K562 (cell line): ENCODE results near the gene PSMA7. TPM values are rescaled to one million over a fixed set of nuclear protein-coding genes. Genes with fewer than 3 reads are reported as not detected.
A peak's percentile ranks its signal among the peaks of the same experiment; 100 is the strongest.

Source experiments
- IFI16 ChIP-seq: fragments of 250-450 bp; sonication (Bioruptor Pico); IDR thresholded peaks from 2 replicates; pipeline ENCODE4 v2.1.2; 2022; ENCODE audit warnings: mild to moderate bottlenecking, inconsistent platforms
- L3MBTL2 ChIP-seq: fragments of 450-650 bp; IDR thresholded peaks from 2 replicates; pipeline ENCODE4 v1.6.1; 2016; ENCODE audit warnings: mild to moderate bottlenecking, moderate library complexity
- NR2F6 ChIP-seq: fragments of 450-650 bp; formaldehyde crosslinking; IDR thresholded peaks from 2 replicates; pipeline ENCODE4 v1.4.0; 2020; ENCODE audit warnings: mild to moderate bottlenecking
- NR3C1 ChIP-seq: sonication (generic); formaldehyde crosslinking; IDR thresholded peaks from 2 replicates; pipeline ENCODE4 v1.8.1; 2022; ENCODE audit warnings: missing genetic modification reagents
- TEAD4 ChIP-seq, 2 experiments: sonication (generic) in 1 of 2; formaldehyde crosslinking in 1 of 2; IDR thresholded peaks; 2 replicates each; pipeline versions ENCODE4 v1.6.1 to v1.8.0; 2012 to 2022; ENCODE audit warnings: borderline replicate concordance in 1 of 2, inconsistent platforms in 1 of 2, low read length in 1 of 2, mild to moderate bottlenecking in 1 of 2, missing genetic modification reagents in 1 of 2
- ZNF165 ChIP-seq: fragments of 250-450 bp; sonication (Bioruptor Pico); IDR thresholded peaks from 2 replicates; pipeline ENCODE4 v1.4.0; 2020; ENCODE audit warnings: borderline replicate concordance
- polyA plus RNA-seq, 8 experiments: library from polyadenylated mRNA; depleted of rRNA in 4 of 8; stranded (reverse) in 5 of 8; unstranded in 3 of 8; fragments of >200 nt; fragmentation: Nextera tagmentation in 2 of 8; fragmentation: Illumina TruSeq in 1 of 8; extraction: Ambion mirVana in 2 of 8; extraction: Trizol in 1 of 8; gene quantifications; 2 replicates each; pipeline versions ENCODE4 v1.2.1 to v1.2.3, GENCODE V29; 2011 to 2014; ENCODE audit warnings: inconsistent platforms in 1 of 8, missing spikeins in 1 of 8
- total RNA-seq, 7 experiments: library from RNA; depleted of rRNA in 6 of 7; stranded (reverse); fragments of >200 nt in 6 of 7; fragmentation: Illumina TruSeq in 2 of 7; extraction: Trizol in 2 of 7; gene quantifications; 2 replicates each; pipeline versions ENCODE4 v1.2.1 to v1.2.3, GENCODE V29; 2011 to 2021; ENCODE audit warnings: low replicate concordance in 1 of 7
- TF ChIP-seq, protein P1 (sequence below): sonication (generic); formaldehyde crosslinking; IDR thresholded peaks from 2 replicates; pipeline ENCODE4 v1.8.1; 2023; ENCODE audit warnings: missing genetic modification reagents, mild to moderate bottlenecking, borderline replicate concordance
- TF ChIP-seq, protein P2 (sequence below): fragments of 200-800 bp; sonication (Bioruptor generic); IDR thresholded peaks from 2 replicates; pipeline ENCODE4 v1.6.1; 2016; ENCODE audit warnings: missing genetic modification characterization, missing compliant biosample characterization
- TF ChIP-seq, protein P3 (sequence below), 2 experiments: IDR thresholded peaks; 2 replicates each; pipeline ENCODE4 v1.6.1; 2012; ENCODE audit warnings: improper control_type of control experiment in 2 of 2, low read depth in 2 of 2, low read length in 2 of 2, borderline replicate concordance in 1 of 2
- TF ChIP-seq, protein P4 (sequence below): fragments of 450-650 bp; IDR thresholded peaks from 2 replicates; pipeline ENCODE4 v1.7.0; 2016; ENCODE audit warnings: borderline replicate concordance

The PSMA7 gene
- total and polyA plus RNA-seq, 9 of the 15 experiments (the other 6 are each of a cell fraction or from before 2014, with no cell fraction given): 257 to 510 (median 393) TPM

DNA sequence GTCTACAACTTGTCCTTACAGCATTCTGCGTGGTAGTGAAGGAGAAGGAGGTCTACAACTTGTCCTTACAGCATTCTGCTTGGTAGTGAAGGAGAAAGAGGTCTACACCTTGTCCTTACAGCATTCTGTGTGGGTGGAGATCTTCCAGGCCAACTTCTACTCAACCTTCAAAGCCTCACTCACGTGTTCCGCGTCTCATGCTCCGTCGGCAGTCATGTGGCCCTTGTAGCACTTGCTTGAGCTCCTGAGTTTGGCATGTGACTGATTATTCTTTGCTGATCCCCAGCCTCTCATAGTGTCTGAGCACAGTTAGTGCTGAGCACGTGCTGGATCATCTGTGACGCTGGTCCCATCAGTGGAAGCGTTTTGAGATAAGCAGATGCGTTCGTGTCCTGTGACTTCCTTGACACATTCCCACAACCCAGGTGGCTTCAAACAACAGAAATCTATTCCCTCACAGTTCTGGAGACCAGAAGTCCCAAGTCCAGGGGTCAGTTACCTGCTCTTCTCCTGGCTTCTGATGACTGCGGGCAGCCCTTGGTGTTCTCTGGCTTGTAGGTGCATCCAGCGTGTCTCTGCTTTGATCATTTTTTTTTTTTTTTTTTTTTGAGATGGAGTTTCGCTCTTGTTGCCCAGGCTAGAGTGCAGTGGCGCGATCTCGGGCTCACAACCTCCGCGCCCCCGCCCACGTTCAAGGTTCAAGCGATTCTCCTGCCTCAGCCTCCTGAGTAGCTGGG lies 3.0 kb upstream of the PSMA7 start (continued):
- TF ChIP-seq, protein P1, sequence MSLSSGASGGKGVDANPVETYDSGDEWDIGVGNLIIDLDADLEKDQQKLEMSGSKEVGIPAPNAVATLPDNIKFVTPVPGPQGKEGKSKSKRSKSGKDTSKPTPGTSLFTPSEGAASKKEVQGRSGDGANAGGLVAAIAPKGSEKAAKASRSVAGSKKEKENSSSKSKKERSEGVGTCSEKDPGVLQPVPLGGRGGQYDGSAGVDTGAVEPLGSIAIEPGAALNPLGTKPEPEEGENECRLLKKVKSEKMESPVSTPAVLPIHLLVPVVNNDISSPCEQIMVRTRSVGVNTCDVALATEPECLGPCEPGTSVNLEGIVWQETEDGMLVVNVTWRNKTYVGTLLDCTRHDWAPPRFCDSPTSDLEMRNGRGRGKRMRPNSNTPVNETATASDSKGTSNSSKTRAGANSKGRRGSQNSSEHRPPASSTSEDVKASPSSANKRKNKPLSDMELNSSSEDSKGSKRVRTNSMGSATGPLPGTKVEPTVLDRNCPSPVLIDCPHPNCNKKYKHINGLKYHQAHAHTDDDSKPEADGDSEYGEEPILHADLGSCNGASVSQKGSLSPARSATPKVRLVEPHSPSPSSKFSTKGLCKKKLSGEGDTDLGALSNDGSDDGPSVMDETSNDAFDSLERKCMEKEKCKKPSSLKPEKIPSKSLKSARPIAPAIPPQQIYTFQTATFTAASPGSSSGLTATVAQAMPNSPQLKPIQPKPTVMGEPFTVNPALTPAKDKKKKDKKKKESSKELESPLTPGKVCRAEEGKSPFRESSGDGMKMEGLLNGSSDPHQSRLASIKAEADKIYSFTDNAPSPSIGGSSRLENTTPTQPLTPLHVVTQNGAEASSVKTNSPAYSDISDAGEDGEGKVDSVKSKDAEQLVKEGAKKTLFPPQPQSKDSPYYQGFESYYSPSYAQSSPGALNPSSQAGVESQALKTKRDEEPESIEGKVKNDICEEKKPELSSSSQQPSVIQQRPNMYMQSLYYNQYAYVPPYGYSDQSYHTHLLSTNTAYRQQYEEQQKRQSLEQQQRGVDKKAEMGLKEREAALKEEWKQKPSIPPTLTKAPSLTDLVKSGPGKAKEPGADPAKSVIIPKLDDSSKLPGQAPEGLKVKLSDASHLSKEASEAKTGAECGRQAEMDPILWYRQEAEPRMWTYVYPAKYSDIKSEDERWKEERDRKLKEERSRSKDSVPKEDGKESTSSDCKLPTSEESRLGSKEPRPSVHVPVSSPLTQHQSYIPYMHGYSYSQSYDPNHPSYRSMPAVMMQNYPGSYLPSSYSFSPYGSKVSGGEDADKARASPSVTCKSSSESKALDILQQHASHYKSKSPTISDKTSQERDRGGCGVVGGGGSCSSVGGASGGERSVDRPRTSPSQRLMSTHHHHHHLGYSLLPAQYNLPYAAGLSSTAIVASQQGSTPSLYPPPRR (CRISPR knock-in tag): peak; percentile 68; the same call in 1 of the 2 replicates
- TF ChIP-seq TEAD4 (IDR thresholded peaks at IDR 0.05; ENCODE audit: low read length): peak; percentile 60; the same call in 1 of the 2 replicates
- TF ChIP-seq TEAD4 (CRISPR knock-in tag; IDR thresholded peaks at IDR 0.05; ENCODE audit: borderline replicate concordance): no peak
- TF ChIP-seq, protein P2, sequence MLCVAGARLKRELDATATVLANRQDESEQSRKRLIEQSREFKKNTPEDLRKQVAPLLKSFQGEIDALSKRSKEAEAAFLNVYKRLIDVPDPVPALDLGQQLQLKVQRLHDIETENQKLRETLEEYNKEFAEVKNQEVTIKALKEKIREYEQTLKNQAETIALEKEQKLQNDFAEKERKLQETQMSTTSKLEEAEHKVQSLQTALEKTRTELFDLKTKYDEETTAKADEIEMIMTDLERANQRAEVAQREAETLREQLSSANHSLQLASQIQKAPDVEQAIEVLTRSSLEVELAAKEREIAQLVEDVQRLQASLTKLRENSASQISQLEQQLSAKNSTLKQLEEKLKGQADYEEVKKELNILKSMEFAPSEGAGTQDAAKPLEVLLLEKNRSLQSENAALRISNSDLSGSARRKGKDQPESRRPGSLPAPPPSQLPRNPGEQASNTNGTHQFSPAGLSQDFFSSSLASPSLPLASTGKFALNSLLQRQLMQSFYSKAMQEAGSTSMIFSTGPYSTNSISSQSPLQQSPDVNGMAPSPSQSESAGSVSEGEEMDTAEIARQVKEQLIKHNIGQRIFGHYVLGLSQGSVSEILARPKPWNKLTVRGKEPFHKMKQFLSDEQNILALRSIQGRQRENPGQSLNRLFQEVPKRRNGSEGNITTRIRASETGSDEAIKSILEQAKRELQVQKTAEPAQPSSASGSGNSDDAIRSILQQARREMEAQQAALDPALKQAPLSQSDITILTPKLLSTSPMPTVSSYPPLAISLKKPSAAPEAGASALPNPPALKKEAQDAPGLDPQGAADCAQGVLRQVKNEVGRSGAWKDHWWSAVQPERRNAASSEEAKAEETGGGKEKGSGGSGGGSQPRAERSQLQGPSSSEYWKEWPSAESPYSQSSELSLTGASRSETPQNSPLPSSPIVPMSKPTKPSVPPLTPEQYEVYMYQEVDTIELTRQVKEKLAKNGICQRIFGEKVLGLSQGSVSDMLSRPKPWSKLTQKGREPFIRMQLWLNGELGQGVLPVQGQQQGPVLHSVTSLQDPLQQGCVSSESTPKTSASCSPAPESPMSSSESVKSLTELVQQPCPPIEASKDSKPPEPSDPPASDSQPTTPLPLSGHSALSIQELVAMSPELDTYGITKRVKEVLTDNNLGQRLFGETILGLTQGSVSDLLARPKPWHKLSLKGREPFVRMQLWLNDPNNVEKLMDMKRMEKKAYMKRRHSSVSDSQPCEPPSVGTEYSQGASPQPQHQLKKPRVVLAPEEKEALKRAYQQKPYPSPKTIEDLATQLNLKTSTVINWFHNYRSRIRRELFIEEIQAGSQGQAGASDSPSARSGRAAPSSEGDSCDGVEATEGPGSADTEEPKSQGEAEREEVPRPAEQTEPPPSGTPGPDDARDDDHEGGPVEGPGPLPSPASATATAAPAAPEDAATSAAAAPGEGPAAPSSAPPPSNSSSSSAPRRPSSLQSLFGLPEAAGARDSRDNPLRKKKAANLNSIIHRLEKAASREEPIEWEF: 0 out of 2 replicates have a peak, but pooled peaks have one; percentile 15
- no peak for TF ChIP-seq IFI16 (CRISPR knock-in tag)
- TF ChIP-seq NR2F6 (CRISPR knock-in tag): no peak
- TF ChIP-seq ZNF165 (CRISPR knock-in tag): no peak
- TF ChIP-seq, protein P3, sequence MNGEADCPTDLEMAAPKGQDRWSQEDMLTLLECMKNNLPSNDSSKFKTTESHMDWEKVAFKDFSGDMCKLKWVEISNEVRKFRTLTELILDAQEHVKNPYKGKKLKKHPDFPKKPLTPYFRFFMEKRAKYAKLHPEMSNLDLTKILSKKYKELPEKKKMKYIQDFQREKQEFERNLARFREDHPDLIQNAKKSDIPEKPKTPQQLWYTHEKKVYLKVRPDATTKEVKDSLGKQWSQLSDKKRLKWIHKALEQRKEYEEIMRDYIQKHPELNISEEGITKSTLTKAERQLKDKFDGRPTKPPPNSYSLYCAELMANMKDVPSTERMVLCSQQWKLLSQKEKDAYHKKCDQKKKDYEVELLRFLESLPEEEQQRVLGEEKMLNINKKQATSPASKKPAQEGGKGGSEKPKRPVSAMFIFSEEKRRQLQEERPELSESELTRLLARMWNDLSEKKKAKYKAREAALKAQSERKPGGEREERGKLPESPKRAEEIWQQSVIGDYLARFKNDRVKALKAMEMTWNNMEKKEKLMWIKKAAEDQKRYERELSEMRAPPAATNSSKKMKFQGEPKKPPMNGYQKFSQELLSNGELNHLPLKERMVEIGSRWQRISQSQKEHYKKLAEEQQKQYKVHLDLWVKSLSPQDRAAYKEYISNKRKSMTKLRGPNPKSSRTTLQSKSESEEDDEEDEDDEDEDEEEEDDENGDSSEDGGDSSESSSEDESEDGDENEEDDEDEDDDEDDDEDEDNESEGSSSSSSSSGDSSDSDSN (IDR thresholded peaks at IDR 0.05; ENCODE audit: borderline replicate concordance in 1 of 2, low read depth in 2 of 2, low read length in 2 of 2): no peak
- TF ChIP-seq, protein P4, sequence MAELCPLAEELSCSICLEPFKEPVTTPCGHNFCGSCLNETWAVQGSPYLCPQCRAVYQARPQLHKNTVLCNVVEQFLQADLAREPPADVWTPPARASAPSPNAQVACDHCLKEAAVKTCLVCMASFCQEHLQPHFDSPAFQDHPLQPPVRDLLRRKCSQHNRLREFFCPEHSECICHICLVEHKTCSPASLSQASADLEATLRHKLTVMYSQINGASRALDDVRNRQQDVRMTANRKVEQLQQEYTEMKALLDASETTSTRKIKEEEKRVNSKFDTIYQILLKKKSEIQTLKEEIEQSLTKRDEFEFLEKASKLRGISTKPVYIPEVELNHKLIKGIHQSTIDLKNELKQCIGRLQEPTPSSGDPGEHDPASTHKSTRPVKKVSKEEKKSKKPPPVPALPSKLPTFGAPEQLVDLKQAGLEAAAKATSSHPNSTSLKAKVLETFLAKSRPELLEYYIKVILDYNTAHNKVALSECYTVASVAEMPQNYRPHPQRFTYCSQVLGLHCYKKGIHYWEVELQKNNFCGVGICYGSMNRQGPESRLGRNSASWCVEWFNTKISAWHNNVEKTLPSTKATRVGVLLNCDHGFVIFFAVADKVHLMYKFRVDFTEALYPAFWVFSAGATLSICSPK: no peak
- TF ChIP-seq NR3C1 (CRISPR knock-in tag): no peak
- peak; percentile 100 for TF ChIP-seq L3MBTL2
